Measurements from ENCODE around the gene BANF2.

DNA sequence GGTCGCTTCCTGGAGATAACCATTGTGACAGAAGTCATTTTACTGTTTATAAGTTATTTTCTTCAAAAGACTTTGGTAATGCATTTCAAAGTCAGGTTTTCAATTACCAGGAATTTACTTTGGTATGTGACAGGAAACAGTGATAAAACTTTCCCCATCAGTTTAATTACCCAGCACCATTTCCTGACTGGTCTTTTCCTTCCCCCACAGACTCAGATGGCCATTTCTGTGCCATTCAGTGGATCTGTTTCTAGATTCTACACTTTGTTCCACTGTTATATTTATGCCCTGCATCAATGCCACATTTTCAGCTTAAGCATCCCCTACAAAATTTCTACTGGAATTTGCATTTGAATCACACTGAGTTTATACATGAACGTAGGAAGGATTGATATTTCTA lies 34.0 kb upstream of the BANF2 start:
- TF ChIP-seq, protein P1, sequence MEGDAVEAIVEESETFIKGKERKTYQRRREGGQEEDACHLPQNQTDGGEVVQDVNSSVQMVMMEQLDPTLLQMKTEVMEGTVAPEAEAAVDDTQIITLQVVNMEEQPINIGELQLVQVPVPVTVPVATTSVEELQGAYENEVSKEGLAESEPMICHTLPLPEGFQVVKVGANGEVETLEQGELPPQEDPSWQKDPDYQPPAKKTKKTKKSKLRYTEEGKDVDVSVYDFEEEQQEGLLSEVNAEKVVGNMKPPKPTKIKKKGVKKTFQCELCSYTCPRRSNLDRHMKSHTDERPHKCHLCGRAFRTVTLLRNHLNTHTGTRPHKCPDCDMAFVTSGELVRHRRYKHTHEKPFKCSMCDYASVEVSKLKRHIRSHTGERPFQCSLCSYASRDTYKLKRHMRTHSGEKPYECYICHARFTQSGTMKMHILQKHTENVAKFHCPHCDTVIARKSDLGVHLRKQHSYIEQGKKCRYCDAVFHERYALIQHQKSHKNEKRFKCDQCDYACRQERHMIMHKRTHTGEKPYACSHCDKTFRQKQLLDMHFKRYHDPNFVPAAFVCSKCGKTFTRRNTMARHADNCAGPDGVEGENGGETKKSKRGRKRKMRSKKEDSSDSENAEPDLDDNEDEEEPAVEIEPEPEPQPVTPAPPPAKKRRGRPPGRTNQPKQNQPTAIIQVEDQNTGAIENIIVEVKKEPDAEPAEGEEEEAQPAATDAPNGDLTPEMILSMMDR (IDR thresholded peaks at IDR 0.05 in 2 of 3, conservative IDR thresholded peaks at IDR 0.05 in 1 of 3; ENCODE audit: borderline replicate concordance in 1 of 3, insufficient read depth in 1 of 3, low read depth in 2 of 3, low read length in 2 of 3): no peak
- TF ChIP-seq YY1 (IDR thresholded peaks at IDR 0.05; ENCODE audit: extremely low read depth, insufficient replicate concordance, low read depth, low read length) (no peak), JUND (IDR thresholded peaks at IDR 0.05) (no peak), POLR2A (IDR thresholded peaks at IDR 0.05; ENCODE audit: borderline replicate concordance, extremely low read depth, insufficient read depth, insufficient read length) (no peak), POLR2AphosphoS5 (IDR thresholded peaks at IDR 0.05; ENCODE audit: low read depth, low read length) (no peak), EZH2 (IDR thresholded peaks at IDR 0.05) (no peak), EZH2phosphoT487 (IDR thresholded peaks at IDR 0.05; ENCODE audit: borderline replicate concordance) (no peak), CEBPB (IDR thresholded peaks at IDR 0.05; ENCODE audit: low read depth) (no peak)
- TF ChIP-seq, protein P2, sequence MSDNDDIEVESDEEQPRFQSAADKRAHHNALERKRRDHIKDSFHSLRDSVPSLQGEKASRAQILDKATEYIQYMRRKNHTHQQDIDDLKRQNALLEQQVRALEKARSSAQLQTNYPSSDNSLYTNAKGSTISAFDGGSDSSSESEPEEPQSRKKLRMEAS (IDR thresholded peaks at IDR 0.05): no peak

Data from HCT116 (cell line).